SU-DHL-6 (cell line): Measurements from ENCODE around the gene ARNT2.

Experiments
- H2AFZ ChIP-seq: fragments of 200-600 bp; sonication (generic); 2 replicates; pipeline ENCODE4 v1.6.1; 2014; ENCODE audit warnings: low read depth, mild to moderate bottlenecking, moderate library complexity, mixed read lengths, antibody characterized with exemption, low read length; ENCODE audit not compliant: severe bottlenecking
- H3F3A ChIP-seq: fragments of 200-600 bp; shearing (Covaris generic); 2 replicates; pipeline ENCODE4 v1.6.0; 2016; ENCODE audit warnings: antibody characterized with exemption, mild to moderate bottlenecking; ENCODE audit not compliant: insufficient read depth
- H3K27ac ChIP-seq: fragments of 200-600 bp; sonication (generic); 2 replicates; pipeline ENCODE4 v1.5.1; 2016; ENCODE audit warnings: low read depth, mild to moderate bottlenecking, low read length, moderate library complexity, mixed read lengths
- H3K27me3 ChIP-seq: fragments of 200-600 bp; sonication (generic), shearing (Covaris generic); 2 replicates; pipeline ENCODE4 v1.6.0; 2014; ENCODE audit warnings: mild to moderate bottlenecking, low read length
- H3K36me3 ChIP-seq: fragments of 200-600 bp; sonication (generic); 2 replicates; pipeline ENCODE4 v1.6.1; 2014; ENCODE audit warnings: mild to moderate bottlenecking, low read length, mixed read lengths
- H3K4me2 ChIP-seq: fragments of 300-600, 200-600 bp; shearing (Covaris generic), sonication (generic); 2 replicates; pipeline ENCODE4 v1.6.0; 2014; ENCODE audit warnings: low read length, low read depth, mild to moderate bottlenecking; ENCODE audit not compliant: poor library complexity, severe bottlenecking
- H3K4me3 ChIP-seq: fragments of 200-600 bp; sonication (generic); 2 replicates; pipeline ENCODE4 v1.5.1; 2014; ENCODE audit warnings: antibody characterized with exemption, low read length, mild to moderate bottlenecking, mixed read lengths; ENCODE audit not compliant: insufficient read depth, poor library complexity, severe bottlenecking
- H3K79me2 ChIP-seq: fragments of 200-600 bp; sonication (generic); 2 replicates; pipeline ENCODE4 v1.6.1; 2014; ENCODE audit warnings: mild to moderate bottlenecking, low read length, moderate library complexity; ENCODE audit not compliant: insufficient read depth
- H3K9ac ChIP-seq: fragments of 200-600 bp; sonication (generic); 2 replicates; pipeline ENCODE4 v1.7.0; 2014; ENCODE audit warnings: mild to moderate bottlenecking, low read length
- H3K9me2 ChIP-seq: fragments of 200-600 bp; sonication (generic); replicated peaks from 2 replicates; pipeline ENCODE4 v1.6.1; 2014; ENCODE audit warnings: low read length; ENCODE audit not compliant: insufficient read depth
- H3K9me3 ChIP-seq: fragments of 200-600 bp; sonication (generic); 2 replicates; pipeline ENCODE4 v1.6.1; 2014; ENCODE audit warnings: low read length, mixed read lengths; ENCODE audit not compliant: insufficient read depth
- H4K20me1 ChIP-seq: fragments of 200-600 bp; sonication (generic); 2 replicates; pipeline ENCODE4 v1.6.1; 2014; ENCODE audit warnings: low read depth, mild to moderate bottlenecking, antibody characterized with exemption, low read length, moderate library complexity, mixed read lengths
- EZH2phosphoT487 ChIP-seq: fragments of 200-600 bp; sonication (generic), shearing (Covaris generic); conservative IDR thresholded peaks from 2 replicates; pipeline ENCODE4 v1.6.1; 2018; ENCODE audit warnings: mild to moderate bottlenecking, antibody characterized with exemption, low read length, moderate library complexity, mixed read lengths
- TF ChIP-seq, protein P1 (sequence below): fragments of 200-600 bp; sonication (generic); IDR thresholded peaks from one replicate; pipeline ENCODE4 v1.5.1; 2017; ENCODE audit warnings: antibody characterized with exemption, mild to moderate bottlenecking, low read length, moderate library complexity; ENCODE audit not compliant: insufficient read depth, poor library complexity, severe bottlenecking

The ARNT2 gene

DNA sequence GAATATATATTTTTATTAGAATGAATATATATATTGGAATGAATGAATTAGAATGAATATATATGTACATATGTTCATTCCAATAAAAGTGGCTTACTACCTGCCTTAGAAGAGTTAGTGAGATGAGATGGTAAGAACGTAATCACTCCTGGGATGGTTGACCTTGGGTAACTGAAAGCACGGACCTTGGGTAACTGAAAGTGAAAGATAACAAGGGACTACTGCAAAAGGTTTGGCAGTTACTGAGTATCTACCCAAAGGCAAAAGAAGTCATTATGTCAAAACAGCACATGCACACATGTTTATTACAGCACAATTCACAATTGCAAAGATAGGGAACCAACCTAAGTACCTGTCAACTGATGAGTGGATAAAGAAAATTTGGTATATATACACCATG lies 16.5 kb downstream of the ARNT2 start:
- Histone ChIP-seq H3K4me2 (no peak overlapping the region), H3K9me3 (no peaks in the 10 kb centered on the region), H3K27ac (no peak overlapping the region), H2AFZ (no peak overlapping the region), H3K4me3 (no peak overlapping the region), H3K36me3 (no peaks in the 10 kb centered on the region), H3K27me3 (no peaks in the 10 kb centered on the region), H3K9ac (no peak overlapping the region), H3K9me2 (no peaks in the 10 kb centered on the region), H3K79me2 (no peaks in the 10 kb centered on the region), H3F3A (no peaks in the 10 kb centered on the region), H4K20me1 (no peaks in the 10 kb centered on the region)
- TF ChIP-seq, protein P1, sequence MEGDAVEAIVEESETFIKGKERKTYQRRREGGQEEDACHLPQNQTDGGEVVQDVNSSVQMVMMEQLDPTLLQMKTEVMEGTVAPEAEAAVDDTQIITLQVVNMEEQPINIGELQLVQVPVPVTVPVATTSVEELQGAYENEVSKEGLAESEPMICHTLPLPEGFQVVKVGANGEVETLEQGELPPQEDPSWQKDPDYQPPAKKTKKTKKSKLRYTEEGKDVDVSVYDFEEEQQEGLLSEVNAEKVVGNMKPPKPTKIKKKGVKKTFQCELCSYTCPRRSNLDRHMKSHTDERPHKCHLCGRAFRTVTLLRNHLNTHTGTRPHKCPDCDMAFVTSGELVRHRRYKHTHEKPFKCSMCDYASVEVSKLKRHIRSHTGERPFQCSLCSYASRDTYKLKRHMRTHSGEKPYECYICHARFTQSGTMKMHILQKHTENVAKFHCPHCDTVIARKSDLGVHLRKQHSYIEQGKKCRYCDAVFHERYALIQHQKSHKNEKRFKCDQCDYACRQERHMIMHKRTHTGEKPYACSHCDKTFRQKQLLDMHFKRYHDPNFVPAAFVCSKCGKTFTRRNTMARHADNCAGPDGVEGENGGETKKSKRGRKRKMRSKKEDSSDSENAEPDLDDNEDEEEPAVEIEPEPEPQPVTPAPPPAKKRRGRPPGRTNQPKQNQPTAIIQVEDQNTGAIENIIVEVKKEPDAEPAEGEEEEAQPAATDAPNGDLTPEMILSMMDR: no peak
- no peak for TF ChIP-seq EZH2phosphoT487

DNA sequence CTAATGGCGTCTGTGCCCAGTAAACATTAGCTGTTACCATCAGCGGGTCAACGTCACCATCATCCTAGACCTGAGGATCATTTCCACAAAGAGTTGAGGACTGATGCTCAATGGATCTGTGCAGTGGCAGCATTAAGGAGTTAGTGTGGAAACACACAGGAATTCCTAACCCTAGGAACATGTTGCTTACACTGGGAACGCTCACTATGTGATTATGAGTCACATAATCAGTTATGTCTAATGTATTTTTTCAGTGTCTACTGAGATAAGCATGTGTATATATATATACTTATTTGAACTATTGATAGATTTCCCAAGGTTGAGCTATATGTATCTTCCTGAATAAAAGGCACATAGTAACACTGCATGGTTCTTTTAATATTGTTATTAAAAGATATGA lies 19.0 kb downstream of the ARNT2 start:
- Histone ChIP-seq H4K20me1 (no peaks in the 10 kb centered on the region), H3K27me3 (no peaks in the 10 kb centered on the region), H3K9ac (no peak overlapping the region), H3F3A (no peaks in the 10 kb centered on the region), H3K79me2 (no peaks in the 10 kb centered on the region), H3K36me3 (no peaks in the 10 kb centered on the region), H3K4me2 (no peak overlapping the region), H3K9me2 (no peaks in the 10 kb centered on the region), H3K9me3 (no peaks in the 10 kb centered on the region), H3K4me3 (no peak overlapping the region), H2AFZ (no peak overlapping the region), H3K27ac (no peak overlapping the region)
- TF ChIP-seq, protein P1: no peak
- no peak for TF ChIP-seq EZH2phosphoT487

DNA sequence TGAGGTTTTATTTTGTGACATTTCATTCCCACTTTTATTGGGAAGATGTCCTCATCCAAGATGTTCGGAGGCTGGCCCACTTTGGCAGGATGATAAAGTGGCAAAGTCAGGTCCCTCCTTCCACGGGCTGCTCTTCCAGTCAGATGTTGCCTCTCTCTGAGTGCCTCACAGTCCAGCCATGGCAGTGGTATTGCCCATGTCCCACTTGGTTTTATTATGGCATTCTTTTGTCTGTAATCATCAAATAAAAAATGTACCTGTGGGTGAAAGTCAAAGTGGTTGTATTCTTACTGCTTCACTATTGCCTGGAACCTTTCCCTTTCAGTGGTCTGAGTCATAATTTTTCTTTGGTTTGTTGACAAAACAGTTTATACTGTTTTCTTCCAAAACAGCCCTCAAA lies 20.2 kb downstream of the ARNT2 start:
- TF ChIP-seq, protein P1: no peak
- no peak for TF ChIP-seq EZH2phosphoT487
- H2AFZ ChIP-seq: no peak overlapping the region

More for the DNA sequence above, 20.2 kb downstream of the ARNT2 start:
- no peaks in the 10 kb centered on the region for H3K79me2 ChIP-seq
- no peak overlapping the region for H3K4me2 ChIP-seq
- no peak overlapping the region for H3K4me3 ChIP-seq
- no peak overlapping the region for H3K9ac ChIP-seq
- H4K20me1 ChIP-seq: no peaks in the 10 kb centered on the region
- H3F3A ChIP-seq: no peaks in the 10 kb centered on the region
- no peaks in the 10 kb centered on the region for H3K9me3 ChIP-seq
- H3K27ac ChIP-seq: no peak overlapping the region
- H3K36me3 ChIP-seq: no peaks in the 10 kb centered on the region
- H3K27me3 ChIP-seq: no peaks in the 10 kb centered on the region
- no peaks in the 10 kb centered on the region for H3K9me2 ChIP-seq
